GM21367 (cell line): Measurements from ENCODE around the gene MFSD11.
"Not testable (repeated sequence)": the region's sequence is repeated elsewhere in the genome, so short reads cannot be mapped to it uniquely, and the experiment has no call there.

Experiments used
- ATAC-seq: cut with Tn5 transposase; IDR thresholded peaks from one replicate; pipeline ENCODE4 v1.9.1; 2021; ENCODE audit not compliant: unreplicated experiment

The MFSD11 gene

GRCh38 chr17:76745785-76746184 lies 7.9 kb downstream of the MFSD11 start:
- not testable (repeated sequence) for ATAC-seq

- no peak for ATAC-seq
Observed at GRCh38 chr17:76747716-76748363, 9.9 kb downstream of the MFSD11 start.

GRCh38 chr17:76748657-76749056 lies 10.7 kb downstream of the MFSD11 start:
- ATAC-seq, result no peak

- no peak for ATAC-seq
Observed at GRCh38 chr17:76751416-76751993, 13.6 kb downstream of the MFSD11 start.

GRCh38 chr17:76752006-76752405 lies 14.1 kb downstream of the MFSD11 start:
- ATAC-seq, result no peak

GRCh38 chr17:76753061-76753961 lies 15.4 kb downstream of the MFSD11 start:
- no peak for ATAC-seq

GRCh38 chr17:76755285-76755684 lies 17.4 kb downstream of the MFSD11 start:
- ATAC-seq, result no peak

- no peak for ATAC-seq
Observed at GRCh38 chr17:76757256-76757655, 19.3 kb downstream of the MFSD11 start.

- ATAC-seq, result no peak
Observed at GRCh38 chr17:76758570-76758969, 20.7 kb downstream of the MFSD11 start.

GRCh38 chr17:76772842-76773525 lies 35.1 kb downstream of the MFSD11 start:
- no peak for ATAC-seq

GRCh38 chr17:76775021-76775600 lies 37.2 kb downstream of the MFSD11 start:
- no peak for ATAC-seq

GRCh38 chr17:76781056-76781982 lies 43.4 kb downstream of the MFSD11 start:
- ATAC-seq, result no peak

- no peak for ATAC-seq
Observed at GRCh38 chr17:76783146-76783545, 45.2 kb downstream of the MFSD11 start.

- no peak for ATAC-seq
Observed at GRCh38 chr17:76784926-76785325, 47.0 kb downstream of the MFSD11 start.

- ATAC-seq, result not testable (repeated sequence)
Observed at GRCh38 chr17:76787866-76788265, 49.9 kb downstream of the MFSD11 start.

GRCh38 chr17:76789235-76789788 lies 51.4 kb downstream of the MFSD11 start:
- no peak for ATAC-seq

GRCh38 chr17:76791053-76791980 lies 53.4 kb downstream of the MFSD11 start:
- ATAC-seq, result no peak

GRCh38 chr17:76792348-76792747 lies 54.4 kb downstream of the MFSD11 start:
- no peak for ATAC-seq

- no peak for ATAC-seq
Observed at GRCh38 chr17:76793775-76794174, 55.9 kb downstream of the MFSD11 start.
